ENCODE data around the gene C2CD3.
"Not testable (repeated sequence)": the region's sequence is repeated elsewhere in the genome, so short reads cannot be mapped to it uniquely, and the experiment has no call there.

The C2CD3 gene

DNA sequence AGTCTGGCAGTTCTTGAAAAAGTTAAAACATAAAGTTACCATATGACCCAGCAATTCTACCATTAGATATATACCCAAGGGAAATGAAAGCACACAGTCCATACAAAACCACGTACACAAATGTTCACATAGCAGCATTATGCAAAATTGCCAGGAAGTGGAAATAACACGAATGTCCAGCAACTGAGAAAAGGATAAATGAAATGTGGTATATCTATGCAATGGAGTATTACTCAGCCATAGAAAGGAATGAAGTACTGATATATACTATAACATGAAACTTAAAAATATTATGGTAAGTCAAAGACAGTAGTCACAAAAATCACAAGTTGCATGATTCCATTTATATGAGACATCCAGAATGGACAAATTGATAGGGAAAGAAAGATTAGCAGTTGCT is 57.9 kb downstream of the C2CD3 start:
- DNase-seq (ENCODE audit: low spot score), result no peak

- no peak for DNase-seq (ENCODE audit: low spot score)
Observed at GRCh38 chr11:74106124-74106523, 64.7 kb downstream of the C2CD3 start.

GRCh38 chr11:74102321-74102720 is 68.5 kb downstream of the C2CD3 start:
- peak; percentile 42 for DNase-seq (ENCODE audit: low spot score)

DNA sequence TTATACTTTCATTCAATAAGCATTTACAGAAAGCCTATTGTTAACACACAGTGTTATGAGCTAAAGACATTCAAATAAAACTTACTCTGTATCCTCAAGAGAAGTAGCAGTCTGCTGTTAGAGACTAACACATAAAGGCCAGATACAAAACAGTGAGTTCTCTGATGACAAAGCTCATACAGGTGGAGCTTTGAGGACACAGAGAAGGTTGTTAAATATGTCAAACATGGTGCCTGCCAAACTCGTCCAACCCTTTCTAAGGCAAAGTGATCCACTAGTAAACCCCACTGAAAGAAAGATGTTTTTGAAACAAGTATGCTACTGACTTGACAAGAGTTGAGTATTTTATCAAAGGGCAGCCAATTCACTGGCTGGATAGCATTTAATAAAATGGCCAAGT is 70.1 kb downstream of the C2CD3 start:
- no peak for DNase-seq (ENCODE audit: low spot score)

- DNase-seq (ENCODE audit: low spot score), result no peak
Observed at GRCh38 chr11:74100231-74100630, 70.6 kb downstream of the C2CD3 start.

DNA sequence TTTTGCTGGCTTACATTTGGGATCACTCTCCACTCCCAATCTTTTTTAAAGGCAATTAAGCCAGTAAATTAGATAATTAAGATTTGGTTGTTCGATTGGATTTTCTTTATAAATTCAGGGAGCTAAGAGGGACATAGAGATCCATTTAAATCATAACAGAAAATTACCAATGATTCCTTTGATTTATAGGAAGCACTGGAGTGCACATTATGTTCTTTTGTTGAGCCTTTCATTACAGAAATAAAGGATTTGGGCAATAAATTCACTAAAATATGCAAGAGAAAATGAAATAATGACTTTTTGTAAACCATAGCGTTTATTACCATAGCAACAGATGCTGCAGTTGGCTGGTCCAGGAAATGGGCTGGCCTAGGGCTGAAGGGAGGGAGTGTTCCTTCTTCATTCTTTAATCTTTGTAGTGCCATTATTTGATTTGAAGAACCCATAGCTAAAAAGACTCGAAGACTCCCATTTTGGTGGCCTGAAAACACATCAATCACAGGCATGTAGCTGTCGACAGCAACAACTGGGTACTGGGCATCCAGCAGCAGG is 73.0 kb downstream of the C2CD3 start:
- DNase-seq (ENCODE audit: low spot score), result no peak

DNA sequence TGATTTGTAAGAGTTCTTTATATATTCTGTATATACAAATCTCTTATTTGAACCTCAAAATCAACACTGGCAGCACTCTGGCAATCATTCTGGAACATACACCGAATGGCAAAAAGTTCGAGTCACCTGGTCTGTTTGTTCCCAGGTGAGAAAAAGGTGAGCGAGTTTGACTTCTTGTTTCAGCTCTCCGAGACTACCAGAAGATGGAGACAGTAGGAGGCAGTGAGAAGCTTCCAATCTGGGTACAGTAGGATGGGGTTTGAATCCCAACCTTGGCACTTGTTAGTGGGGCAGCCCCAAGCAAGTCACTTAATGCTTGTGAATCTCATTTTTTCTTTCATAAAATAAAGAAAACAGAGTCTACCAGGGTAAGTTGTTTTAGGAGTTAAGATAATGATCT is 76.4 kb downstream of the C2CD3 start:
- no peak for DNase-seq (ENCODE audit: low spot score)

- no peak for DNase-seq (ENCODE audit: low spot score)
Observed at GRCh38 chr11:74092425-74092824, 78.4 kb downstream of the C2CD3 start.

GRCh38 chr11:74091549-74091948 is 79.3 kb downstream of the C2CD3 start:
- no peak for DNase-seq (ENCODE audit: low spot score)

DNA sequence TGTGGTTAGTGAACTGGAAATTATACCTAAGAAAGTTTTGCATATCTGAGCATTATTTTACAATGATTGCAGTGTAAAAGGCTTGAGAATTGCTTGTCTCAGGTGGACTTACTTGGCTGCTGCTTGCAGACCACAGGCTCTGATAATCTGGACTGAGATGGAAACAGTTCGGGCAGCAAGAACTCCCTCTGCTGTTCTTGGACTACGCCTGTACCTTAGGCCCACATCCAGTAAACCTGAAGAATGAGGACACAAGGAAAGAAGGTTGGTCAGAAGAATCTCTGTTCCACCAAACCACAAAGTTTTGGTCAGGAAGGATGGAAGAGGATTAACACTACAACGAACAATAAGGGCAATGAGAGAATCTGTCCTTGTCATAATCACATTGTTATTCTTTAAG is 80.1 kb downstream of the C2CD3 start:
- DNase-seq (ENCODE audit: low spot score), result peak; percentile 37

DNA sequence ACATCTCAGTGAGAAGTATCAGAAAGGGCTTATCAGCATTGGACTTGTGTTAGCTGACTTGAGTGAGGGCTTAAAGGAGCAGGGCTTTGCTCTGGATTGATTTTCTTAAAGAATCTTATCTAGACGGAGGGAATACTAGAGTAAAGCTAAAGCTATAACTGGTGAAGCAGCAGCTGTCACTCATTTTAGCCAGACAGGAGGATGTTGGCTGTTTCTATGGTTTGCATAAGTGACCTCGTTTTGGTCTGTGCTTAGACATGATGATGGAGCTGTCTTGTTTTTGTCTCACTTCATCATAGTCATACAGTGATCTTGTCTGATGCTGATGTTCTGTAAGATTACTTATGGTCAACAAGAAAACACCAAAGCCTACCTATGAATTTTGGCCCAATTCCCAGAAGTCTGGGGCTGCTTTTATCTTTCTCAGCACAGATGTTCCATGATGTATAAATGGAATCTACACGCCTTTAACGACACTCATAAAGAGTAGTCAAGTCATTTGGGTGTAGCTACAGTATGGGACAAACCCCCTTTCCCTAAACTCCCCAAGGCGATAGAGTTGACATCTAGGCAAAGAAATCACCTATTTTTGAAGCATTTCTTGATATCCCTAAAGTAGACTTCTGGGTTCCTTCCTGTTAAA is 84.4 kb downstream of the C2CD3 start:
- DNase-seq (ENCODE audit: low spot score), result peak; percentile 93

DNA sequence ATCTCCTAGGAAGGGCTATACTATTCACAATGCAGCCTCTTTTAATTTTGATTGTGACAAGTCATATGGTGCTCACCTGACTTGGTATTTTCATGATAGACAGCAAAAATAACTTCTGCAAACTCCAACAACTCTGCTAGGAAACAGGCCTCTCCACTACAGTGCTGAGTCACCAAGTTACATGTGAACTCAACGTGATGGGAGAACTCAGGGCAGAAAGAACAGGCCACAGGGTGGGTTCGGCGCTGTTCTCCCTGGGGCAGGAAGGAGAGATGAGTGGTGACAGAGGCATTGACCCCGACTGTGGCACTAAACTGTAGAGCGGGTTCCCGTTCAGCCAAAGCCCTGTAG is 85.3 kb downstream of the C2CD3 start:
- DNase-seq (ENCODE audit: low spot score), result peak; percentile 73

- no peak for DNase-seq (ENCODE audit: low spot score)
Observed at GRCh38 chr11:74084796-74085541, 85.8 kb downstream of the C2CD3 start.

- not testable (repeated sequence) for DNase-seq (ENCODE audit: low spot score)
Observed at GRCh38 chr11:74083927-74084326, 86.9 kb downstream of the C2CD3 start.

DNA sequence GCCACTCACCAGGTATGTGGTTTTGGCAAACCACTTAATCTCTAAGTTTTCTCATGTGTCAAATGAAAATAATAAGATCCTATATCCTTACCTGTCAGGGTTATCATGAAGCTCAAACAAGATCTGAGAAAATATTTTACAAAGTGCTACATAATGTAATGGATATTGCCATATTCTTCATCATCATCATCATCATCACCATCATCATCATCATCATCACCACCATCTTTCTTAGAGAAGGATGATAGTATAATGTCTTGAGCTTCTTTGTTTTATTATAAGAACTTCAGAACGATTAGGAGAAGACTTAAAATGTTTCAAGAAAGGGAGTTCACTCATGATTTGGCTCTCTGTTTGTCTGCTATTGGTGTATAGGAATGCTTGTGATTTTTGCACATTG is 89.4 kb downstream of the C2CD3 start:
- DNase-seq (ENCODE audit: low spot score), result no peak

- DNase-seq (ENCODE audit: low spot score), result no peak
Observed at GRCh38 chr11:74077193-74077592, 93.6 kb downstream of the C2CD3 start.

DNA sequence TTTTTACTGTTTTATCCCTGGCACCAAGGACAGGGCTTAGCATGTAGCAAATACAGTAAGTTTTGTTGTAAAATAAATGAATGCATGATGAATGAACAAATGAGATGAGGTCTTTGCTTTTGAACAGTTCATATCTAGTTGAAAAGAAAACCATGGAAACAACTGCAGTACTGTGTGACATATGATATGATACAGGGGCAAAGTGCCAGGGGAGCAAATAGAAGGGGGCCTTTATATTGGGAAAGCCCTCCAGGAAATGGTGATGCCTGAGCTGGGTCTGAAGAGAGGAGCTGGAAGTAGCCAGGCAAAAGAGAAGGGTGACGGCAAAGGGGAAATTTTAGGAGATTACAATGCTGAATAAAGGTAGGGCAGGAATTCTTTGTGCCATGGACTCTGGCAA is 98.1 kb downstream of the C2CD3 start:
- DNase-seq (ENCODE audit: low spot score), result no peak

GRCh38 chr11:74072286-74072685 is 98.5 kb downstream of the C2CD3 start:
- no peak for DNase-seq (ENCODE audit: low spot score)

DNA sequence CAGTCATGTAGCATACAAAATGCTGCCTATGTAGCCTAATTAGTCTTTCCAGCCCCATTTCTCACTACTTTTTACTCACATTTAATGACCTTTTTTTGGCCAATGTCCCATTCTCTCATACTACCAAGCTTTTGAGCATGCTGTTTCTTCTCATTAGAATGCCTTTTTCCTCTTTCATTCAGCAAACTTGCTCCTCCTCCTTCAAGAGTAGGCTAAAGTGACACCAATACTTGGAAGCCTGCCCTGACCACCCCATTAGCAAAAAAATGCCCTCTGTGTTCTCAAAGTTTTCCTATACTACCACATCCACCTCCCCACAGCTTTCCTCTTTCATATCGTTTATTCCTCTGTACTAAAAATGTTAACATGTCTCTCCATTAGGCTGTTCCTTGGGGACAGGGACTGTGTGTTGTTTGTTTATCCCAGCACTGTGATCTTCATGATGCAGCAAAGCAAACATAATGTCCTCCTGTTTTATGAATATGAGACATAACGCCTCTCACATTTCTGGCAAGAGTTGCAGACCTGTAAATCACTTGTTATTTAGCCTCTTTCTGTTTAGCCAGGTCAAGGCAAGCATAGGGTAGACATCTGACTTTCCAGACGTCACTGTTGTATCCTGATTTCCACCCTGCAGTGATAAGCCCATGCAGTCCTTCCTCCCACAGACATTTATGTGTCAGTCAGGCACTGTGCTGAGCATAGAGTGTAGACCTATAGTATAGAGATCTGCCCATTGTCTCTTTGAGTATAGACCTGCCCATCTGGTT is 99.9 kb downstream of the C2CD3 start:
- DNase-seq (ENCODE audit: low spot score), result peak; percentile 35

GRCh38 chr11:74069146-74070046 is 101.4 kb downstream of the C2CD3 start:
- no peak for DNase-seq (ENCODE audit: low spot score)

DNA sequence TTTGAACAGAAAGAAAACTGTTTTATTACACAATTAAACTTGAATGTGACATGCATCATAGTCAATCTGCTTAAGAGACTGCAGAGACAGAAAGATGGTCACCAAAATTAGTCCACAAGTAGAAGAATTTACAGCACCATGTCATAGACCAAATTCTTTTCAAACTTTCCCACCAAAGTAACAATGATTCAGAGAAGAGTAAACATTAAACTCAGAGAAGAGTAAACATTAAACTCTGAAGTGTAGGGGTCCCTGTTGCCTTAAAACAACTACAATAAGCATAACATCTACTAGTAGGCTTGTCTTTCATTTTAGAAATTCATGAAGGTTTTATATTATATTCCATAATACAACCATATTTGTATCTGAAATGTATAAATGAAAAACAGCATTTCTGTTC is 104.1 kb downstream of the C2CD3 start:
- not testable (repeated sequence) for DNase-seq (ENCODE audit: low spot score)

GRCh38 chr11:74065534-74065933 is 105.3 kb downstream of the C2CD3 start:
- not testable (repeated sequence) for DNase-seq (ENCODE audit: low spot score)
